HT-29 (cell line): Measurements from ENCODE around the gene VGLL4. TPM values are rescaled to one million over a fixed set of nuclear protein-coding genes. Genes with fewer than 3 reads are reported as not detected.

Experiments
- DNase-seq: peaks from one replicate; pipeline ENCODE4 v3.0.0-alpha.2; 2015; ENCODE audit warnings: low spot score
- small RNA-seq: library from RNA; depleted of rRNA; stranded (forward); fragments of <200 nt; gene quantifications from one replicate; pipeline ENCODE3, GENCODE V24; 2014
- total RNA-seq: library from RNA; depleted of rRNA; stranded (reverse); fragments of >200 nt; shearing (Covaris generic); gene quantifications from 2 replicates; pipeline ENCODE4 v1.2.3, GENCODE V29; 2014; rRNA removed

VGLL4 gene
- total RNA-seq, 1 experiment from 2014 or later: 28.4 TPM

- no peak for DNase-seq
Measured at GRCh38 chr3:11507719-11508118, 136.0 kb downstream of the VGLL4 start.

Small RNA genes lying within 50 kb of the gene (small RNA-seq; reads per million reads assigned to genes)
- not detected for gene AC022001.1

Other genes with a start within 250 kb of the VGLL4 start
- 2.8 and 4.0 TPM in 2 replicates for gene TAMM41, start 203.0 kb upstream of the VGLL4 start, total RNA-seq